Effector memory CD4-positive, alpha-beta T cell (primary cell): ENCODE measurements around the gene PXDC1.
"Not testable (repeated sequence)": the region's sequence is repeated elsewhere in the genome, so short reads cannot be mapped to it uniquely, and the experiment has no call there.

Source experiments
- DNase-seq, 3 donors: peaks; one replicate each; pipeline ENCODE4 v3.0.0-alpha.2; 2020
- H3K27ac ChIP-seq: 2 replicates; pipeline ENCODE4 v1.7.0; 2013; ENCODE audit warnings: mild to moderate bottlenecking, low read length, moderate library complexity; ENCODE audit not compliant: insufficient read depth, poor library complexity, severe bottlenecking
- H3K27me3 ChIP-seq: replicated peaks from 2 replicates; pipeline ENCODE4 v1.7.0; 2013; ENCODE audit warnings: mild to moderate bottlenecking, low read length; ENCODE audit not compliant: insufficient read depth, control insufficient read depth, poor library complexity, severe bottlenecking
- H3K36me3 ChIP-seq: 2 replicates; pipeline ENCODE4 v1.7.0; 2013; ENCODE audit warnings: mild to moderate bottlenecking, low read length, moderate library complexity; ENCODE audit not compliant: control insufficient read depth, insufficient read depth
- H3K4me1 ChIP-seq: 2 replicates; pipeline ENCODE4 v1.7.0; 2013; ENCODE audit warnings: low read length, mild to moderate bottlenecking; ENCODE audit not compliant: control insufficient read depth, insufficient read depth, poor library complexity, severe bottlenecking
- H3K4me3 ChIP-seq: 2 replicates; pipeline ENCODE4 v1.7.0; 2013; ENCODE audit warnings: low read length, low read depth, mild to moderate bottlenecking; ENCODE audit not compliant: insufficient read depth, poor library complexity, severe bottlenecking
- H3K9me3 ChIP-seq: 2 replicates; pipeline ENCODE4 v1.7.0; 2013; ENCODE audit warnings: mild to moderate bottlenecking, low read length, moderate library complexity; ENCODE audit not compliant: control insufficient read depth

The PXDC1 gene

DNA sequence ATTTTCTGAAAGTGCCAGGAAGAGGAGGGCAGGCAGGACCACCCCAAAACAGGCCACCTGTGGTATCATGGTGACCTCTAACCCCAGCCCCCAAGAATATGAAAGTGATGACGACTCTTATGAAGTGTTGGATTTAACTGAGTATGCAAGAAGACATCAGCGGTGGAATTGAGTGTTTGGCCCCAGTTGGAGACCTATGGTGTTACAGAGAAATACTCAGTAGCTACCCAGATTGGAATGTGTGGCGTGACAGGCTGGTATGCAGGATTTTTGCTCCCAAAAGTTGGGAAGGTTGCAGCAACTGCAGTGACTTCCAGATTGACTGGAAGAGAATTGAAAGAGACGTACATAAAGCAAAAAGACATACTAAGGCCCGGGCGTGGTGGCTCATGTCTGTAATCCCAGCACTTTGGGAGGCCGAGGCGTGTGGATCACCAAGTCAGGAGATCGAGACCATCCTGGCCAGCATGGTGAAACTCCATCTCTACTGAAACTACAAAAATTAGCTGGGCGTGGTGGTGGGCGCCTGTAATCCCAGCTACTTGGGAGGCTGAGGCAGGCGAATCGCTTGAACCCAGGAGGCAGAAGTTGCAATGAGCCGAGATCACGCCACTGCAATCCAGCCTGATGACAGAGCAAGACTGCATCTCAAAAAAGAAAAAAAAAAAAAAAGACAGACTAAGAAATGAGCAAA, 2.7 kb upstream of the PXDC1 start:
- DNase-seq = not testable (repeated sequence)
- H3K27me3 ChIP-seq = peaks cover 25% of the 10 kb centered on the region

DNA sequence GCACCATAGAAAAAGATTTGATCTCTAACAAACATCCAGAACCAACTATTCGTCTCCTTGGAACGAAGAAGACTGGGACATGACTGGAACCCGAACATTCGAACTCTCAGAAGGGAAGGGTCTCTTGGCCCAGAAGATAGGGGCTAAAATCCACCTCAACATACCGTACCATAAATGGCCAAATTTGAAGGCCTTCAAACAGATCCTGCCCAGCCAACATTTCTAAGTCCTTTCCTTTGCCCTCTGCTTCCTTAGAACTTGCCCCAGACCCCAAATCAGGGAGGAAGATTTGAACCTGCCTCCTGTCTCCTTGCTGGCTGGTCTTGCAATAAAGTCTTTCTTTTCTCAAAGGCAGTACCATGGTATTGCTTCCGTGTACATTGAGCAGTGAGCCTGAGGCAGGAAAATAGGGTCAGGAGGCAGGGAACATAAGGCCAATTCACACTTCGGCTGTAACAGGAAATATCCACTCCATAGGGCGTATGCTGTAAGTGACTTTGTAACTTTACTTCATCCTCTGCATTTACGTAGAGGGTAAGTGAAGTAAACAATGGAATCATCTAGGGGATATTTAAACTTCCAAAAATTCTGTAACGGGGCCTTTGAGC, 1.8 kb upstream of the PXDC1 start:
- no peak overlapping the region for H3K4me3 ChIP-seq
- H3K4me1 ChIP-seq = peaks cover 19% of the 10 kb centered on the region
- H3K27me3 ChIP-seq = peaks cover 25% of the 10 kb centered on the region
- H3K9me3 ChIP-seq = no peaks in the 10 kb centered on the region
- H3K36me3 ChIP-seq = no peaks in the 10 kb centered on the region
- no peak for DNase-seq
- no peak overlapping the region for H3K27ac ChIP-seq

More for the DNA sequence above, 2.7 kb upstream of the PXDC1 start:
- H3K9me3 ChIP-seq, H3K4me3 ChIP-seq, H3K36me3 ChIP-seq, H3K27ac ChIP-seq: not testable (repeated sequence)
- peaks cover 19% of the 10 kb centered on the region for H3K4me1 ChIP-seq

DNA sequence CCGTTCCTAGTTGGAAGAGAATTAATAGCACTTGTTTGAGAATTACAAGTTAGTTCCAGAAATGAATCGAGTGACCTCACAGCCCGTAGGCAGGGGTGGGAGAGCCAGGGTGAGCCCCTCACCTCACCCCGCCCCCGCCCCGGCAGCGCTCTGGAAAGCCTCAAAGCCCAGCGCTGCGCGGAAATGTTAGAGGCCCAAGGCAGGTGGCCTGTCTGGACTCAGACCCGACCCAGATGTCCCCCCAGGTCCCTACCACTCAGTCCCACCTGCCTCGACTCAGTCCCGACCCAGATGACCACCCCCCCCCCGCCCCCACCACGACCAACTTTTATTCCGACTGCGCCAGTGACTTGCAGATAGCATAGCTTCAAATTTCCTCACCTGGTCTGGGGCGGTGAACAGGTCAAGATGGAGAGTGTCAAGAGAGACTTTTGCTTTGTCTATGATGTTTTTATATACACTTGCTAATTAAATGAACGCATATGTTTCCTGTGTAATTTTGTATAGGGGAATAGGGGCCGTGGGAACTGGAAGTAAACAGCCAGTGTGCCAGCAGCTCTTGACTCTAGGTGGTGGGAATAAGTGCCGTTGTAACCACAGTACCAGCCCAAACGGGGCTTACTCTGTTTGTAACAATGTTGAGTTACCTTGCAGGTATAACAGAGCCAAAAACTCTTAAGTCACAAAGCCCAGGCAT, 1.2 kb upstream of the PXDC1 start:
- Histone ChIP-seq H3K4me1 (peaks cover 19% of the 10 kb centered on the region), H3K27ac (no peak overlapping the region)

DNA sequence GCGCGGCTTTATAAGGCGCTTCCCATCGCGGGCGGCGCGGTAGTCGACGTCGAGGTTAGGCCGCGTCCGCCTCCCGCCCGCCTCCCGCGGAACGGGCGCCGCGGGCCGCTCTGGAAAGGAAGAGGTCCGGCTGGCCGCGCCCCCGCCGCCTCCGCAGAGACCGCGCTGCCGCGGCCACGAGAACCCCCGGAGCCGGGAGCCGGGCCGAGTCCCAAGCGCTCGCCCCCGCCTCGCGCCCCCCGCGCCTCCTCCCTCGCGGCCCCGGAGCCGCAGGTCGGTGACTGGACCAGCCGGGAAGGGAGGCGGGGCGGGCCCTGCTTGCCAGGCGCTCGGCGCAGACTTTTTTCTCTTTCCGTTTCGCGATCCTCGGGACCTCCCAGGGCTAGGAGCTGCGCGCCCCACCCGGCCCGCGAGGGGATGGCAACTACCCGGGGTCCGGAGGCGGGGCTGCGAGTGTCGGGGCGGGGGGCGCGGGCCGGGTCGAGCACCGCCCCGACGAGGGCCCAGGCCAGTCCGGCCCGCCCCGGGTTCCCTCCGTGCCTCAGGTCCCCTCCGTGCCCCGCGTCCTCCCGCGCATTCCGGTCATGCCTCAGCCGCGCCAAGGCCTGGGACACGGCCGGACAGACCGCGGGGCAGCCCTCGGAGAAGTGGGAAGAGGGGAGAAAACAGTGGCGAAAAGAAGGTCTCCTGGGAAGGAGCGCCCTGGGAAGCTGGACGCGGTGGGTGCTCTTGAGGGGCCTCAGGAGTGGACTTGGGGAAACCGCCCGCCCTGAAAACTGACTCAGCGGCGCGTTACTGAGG, 417 bp upstream of the PXDC1 start:
- H3K36me3 ChIP-seq = no peaks in the 10 kb centered on the region
- no peak overlapping the region for H3K27ac ChIP-seq
- peaks cover 25% of the 10 kb centered on the region for H3K27me3 ChIP-seq
- peak overlapping the region; percentile 59 for H3K4me3 ChIP-seq
- H3K4me1 ChIP-seq = peaks cover 19% of the 10 kb centered on the region
- peak; percentile 40 to 54 (median 53) for DNase-seq
- no peaks in the 10 kb centered on the region for H3K9me3 ChIP-seq

More for the DNA sequence above, 1.2 kb upstream of the PXDC1 start:
- no peak for DNase-seq
- H3K36me3 ChIP-seq = no peaks in the 10 kb centered on the region
- no peaks in the 10 kb centered on the region for H3K9me3 ChIP-seq
- H3K27me3 ChIP-seq = peaks cover 25% of the 10 kb centered on the region
- peak overlapping the region; percentile 59 for H3K4me3 ChIP-seq

DNA sequence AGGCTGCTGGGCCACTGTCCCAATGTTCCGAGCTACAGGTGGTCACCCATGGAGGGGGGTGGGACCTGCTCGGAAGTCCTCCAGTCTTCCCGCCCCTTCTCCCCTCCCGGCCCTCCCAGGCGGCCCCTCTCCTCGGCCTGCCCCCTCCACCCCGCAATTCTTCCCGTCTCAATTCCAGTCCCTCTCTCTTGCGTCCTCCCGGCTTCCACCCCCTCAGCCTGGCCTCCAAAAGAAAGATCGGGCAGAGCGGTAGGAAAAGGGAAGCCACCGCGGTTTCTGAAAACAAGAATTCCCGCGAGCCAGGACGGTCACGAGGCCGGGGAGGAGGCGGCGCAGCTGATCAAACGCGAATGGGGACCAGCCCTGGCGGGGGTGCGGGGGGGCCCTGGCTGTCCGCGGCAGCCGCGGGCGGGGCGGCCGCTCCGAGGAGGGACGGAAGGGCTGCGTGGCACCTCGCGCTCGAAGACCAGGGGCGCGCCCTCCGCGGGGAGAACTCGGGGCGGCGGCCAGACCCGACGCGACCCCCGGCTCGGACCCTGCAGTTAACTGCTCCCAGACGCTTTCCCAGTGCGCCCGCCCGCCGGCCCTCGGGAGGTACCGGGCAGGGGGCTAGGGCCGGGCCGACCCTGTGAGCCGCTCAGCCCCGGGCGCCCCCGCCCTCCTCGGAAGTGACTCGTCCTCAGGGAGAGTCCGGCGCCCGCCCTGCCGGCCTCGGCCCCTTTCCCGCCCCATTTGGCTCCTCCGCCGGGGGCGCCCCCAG, 1.0 kb downstream of the PXDC1 start:
- Histone ChIP-seq H3K27ac (no peak overlapping the region), H3K4me1 (peaks cover 19% of the 10 kb centered on the region), H3K27me3 (peaks cover 25% of the 10 kb centered on the region), H3K9me3 (no peaks in the 10 kb centered on the region), H3K36me3 (no peaks in the 10 kb centered on the region), H3K4me3 (peak overlapping the region; percentile 59)
- no peak for DNase-seq

DNA sequence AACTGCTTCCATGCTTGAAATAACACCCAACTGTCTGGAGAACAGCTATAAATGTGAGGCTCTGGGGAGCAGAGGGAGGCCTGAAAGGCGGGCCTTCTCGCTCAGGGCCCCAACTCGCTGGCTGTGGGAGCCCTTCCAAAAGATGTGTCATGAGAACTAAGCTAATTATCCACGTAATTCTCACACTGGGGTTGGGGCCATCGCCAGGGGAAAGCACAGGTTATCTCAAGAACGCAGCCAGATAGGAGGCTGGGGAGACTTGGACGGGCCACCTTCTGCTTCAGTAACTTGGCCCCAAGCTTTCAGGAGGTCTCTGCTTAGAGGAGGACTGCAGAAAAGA, 1.6 kb downstream of the PXDC1 start:
- peaks cover 25% of the 10 kb centered on the region for H3K27me3 ChIP-seq
- no peak overlapping the region for H3K4me3 ChIP-seq
- H3K27ac ChIP-seq = no peak overlapping the region
- peaks cover 19% of the 10 kb centered on the region for H3K4me1 ChIP-seq
- H3K36me3 ChIP-seq = no peaks in the 10 kb centered on the region
- no peak for DNase-seq
- H3K9me3 ChIP-seq = no peaks in the 10 kb centered on the region

DNA sequence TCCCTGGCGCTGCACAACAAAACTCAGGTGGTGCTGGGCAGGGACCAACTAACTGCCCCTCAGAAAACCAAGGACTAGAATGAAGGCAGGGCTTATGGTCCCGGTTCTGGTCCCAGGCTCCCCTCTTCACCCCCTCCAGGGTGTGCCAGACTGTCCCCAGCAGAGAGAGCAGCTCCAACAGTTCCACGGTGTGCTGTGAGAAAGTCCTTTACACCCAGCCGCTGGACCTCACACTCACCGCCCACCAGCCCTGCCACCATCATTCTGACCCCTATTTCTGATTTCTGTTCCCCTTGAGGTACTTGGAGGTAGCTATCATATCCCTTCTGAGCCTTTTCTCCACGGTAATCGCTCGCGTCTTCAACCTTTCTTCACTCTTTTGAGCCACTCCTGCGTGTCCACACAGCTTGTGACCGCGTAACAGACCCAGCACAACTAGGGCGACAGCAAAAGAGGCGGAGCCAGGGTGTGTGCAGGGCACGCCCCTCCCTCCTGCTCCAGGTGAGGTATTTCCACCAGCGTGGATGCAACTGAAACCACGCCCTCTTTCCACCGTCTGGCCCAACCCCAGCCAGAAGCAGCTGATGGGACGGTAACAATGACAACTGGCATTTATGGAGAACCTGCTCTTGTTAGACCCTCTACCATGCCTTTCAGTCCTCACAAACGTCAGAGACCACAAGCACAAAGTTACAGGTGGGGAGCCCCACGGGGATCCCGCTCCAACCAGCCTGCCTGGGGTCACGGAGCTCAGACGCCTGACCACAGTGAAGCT, 2.3 kb downstream of the PXDC1 start:
- peaks cover 19% of the 10 kb centered on the region for H3K4me1 ChIP-seq
- H3K4me3 ChIP-seq = no peak overlapping the region
- no peak overlapping the region for H3K27ac ChIP-seq
- H3K27me3 ChIP-seq = peaks cover 25% of the 10 kb centered on the region
- no peak for DNase-seq
- H3K9me3 ChIP-seq = no peaks in the 10 kb centered on the region
- H3K36me3 ChIP-seq = no peaks in the 10 kb centered on the region

DNA sequence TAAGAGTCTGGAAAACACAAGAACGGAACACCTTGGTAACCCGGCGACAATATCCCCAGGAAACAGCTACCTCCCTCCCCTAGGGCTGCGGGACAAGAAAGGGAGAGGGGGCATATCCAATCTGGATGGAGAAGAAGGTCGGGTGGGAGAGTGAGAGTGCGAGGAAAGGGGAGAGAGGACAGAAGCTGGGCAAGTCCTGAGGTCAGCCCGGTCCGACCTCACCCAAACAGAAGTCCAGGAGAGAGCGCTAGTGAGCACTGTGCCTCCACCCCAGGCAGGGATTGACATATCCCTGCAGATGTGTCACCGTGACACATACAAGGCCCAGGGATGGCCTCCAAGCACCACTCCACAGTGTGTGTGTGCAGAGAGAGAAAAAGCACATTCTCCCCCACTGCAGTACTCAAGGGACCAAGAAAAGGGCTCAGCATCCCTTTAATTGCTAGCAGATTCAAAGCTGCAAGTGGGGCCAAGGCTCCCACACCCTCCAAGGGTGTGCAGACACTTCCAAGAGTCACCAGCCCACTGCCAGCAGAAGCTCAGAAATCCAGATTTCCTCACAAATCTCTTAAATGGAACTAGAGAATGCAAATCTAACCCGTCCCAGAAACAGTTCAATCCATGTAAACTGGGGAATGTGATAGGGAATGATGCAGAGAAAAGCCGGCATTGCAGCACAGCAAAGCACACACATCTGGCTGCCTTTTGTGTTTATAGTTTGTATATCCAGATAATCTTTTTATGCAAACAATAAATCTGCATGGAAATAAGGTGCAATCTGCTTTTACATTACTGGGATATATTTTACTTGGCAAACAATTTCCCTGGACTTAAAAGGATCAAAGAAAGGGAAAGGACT, 3.1 kb downstream of the PXDC1 start:
- Histone ChIP-seq H3K4me1 (peaks cover 19% of the 10 kb centered on the region), H3K9me3 (no peaks in the 10 kb centered on the region), H3K36me3 (no peaks in the 10 kb centered on the region), H3K4me3 (no peak overlapping the region), H3K27ac (no peak overlapping the region), H3K27me3 (peaks cover 25% of the 10 kb centered on the region)
- DNase-seq = no peak
